ENCODE measurements around the gene FDXR. TPM values are rescaled to one million over a fixed set of nuclear protein-coding genes. Genes with fewer than 3 reads are reported as not detected.
"Not testable (repeated sequence)": the region's sequence is repeated elsewhere in the genome, so short reads cannot be mapped to it uniquely, and the experiment has no call there.

Gene FDXR
- total RNA-seq, 4 donors from 2014 or later, result 4.4 to 5.7 (median 5.2) TPM

DNA sequence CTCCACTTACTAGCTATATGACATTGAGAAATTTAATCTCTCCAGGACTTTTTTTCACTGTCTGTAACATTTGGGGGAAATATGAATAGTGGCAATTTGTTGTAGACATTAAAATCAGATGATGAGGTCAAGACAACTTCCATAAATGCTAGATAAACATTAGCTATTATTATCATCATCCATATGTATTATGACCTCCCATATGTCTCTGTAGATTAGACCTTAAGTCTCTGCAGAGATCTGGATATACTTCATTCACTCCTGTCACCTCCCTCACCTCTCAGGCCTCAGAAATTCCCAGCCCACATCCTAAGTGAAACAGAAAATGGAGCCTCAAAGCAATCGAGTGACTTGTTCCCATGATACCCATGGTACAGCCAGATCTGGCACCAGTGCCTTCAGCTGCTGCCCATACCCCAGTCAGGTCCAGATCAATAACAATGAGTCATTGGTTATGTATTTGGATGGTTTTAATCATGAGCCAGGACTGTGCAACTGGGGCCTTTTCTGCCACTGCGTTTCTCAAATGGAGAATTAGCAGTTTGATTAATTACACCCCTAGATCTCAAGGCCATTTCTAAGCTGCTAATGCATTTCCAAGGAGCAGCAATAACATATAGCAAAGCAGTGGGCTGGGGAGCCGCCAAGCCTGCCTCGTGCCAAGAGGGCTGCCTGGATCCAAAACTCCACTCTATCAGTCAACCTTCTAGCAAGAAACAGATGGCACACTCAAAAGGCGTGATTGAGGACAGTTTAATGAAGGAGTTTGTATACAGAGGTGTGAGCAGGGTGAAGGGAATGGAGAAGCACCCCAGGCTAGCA lies 2.6 kb upstream of the FDXR start:
- DNase-seq (ENCODE audit: low spot score) (no peak), ATAC-seq (ENCODE audit: low FRiP score) (no peak)
- TF ChIP-seq, protein P1, sequence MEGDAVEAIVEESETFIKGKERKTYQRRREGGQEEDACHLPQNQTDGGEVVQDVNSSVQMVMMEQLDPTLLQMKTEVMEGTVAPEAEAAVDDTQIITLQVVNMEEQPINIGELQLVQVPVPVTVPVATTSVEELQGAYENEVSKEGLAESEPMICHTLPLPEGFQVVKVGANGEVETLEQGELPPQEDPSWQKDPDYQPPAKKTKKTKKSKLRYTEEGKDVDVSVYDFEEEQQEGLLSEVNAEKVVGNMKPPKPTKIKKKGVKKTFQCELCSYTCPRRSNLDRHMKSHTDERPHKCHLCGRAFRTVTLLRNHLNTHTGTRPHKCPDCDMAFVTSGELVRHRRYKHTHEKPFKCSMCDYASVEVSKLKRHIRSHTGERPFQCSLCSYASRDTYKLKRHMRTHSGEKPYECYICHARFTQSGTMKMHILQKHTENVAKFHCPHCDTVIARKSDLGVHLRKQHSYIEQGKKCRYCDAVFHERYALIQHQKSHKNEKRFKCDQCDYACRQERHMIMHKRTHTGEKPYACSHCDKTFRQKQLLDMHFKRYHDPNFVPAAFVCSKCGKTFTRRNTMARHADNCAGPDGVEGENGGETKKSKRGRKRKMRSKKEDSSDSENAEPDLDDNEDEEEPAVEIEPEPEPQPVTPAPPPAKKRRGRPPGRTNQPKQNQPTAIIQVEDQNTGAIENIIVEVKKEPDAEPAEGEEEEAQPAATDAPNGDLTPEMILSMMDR (IDR thresholded peaks at IDR 0.05), result no peak

DNA sequence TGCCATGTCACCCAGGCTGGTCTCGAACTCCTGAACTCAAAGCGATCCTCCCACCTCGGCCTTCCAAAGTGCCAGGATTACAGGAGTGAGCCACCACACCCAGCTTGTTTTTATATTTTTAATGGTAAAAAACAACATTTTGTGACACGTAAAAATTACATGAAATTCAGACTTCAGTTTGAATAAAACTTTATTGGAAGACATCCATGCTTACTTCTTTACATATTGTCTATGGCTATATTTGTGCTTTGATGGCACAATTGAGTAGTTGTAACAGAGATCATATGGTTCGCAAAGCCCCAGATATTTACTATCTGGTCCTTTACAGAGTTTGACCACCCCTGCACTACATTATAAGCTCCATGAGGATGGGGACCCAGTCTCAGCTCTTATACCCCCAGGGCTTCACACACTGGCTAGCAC lies 1.8 kb upstream of the FDXR start:
- DNase-seq (ENCODE audit: low spot score), result no peak
- TF ChIP-seq, protein P1 (IDR thresholded peaks at IDR 0.05), result no peak
- ATAC-seq (ENCODE audit: low FRiP score), result no peak

DNA sequence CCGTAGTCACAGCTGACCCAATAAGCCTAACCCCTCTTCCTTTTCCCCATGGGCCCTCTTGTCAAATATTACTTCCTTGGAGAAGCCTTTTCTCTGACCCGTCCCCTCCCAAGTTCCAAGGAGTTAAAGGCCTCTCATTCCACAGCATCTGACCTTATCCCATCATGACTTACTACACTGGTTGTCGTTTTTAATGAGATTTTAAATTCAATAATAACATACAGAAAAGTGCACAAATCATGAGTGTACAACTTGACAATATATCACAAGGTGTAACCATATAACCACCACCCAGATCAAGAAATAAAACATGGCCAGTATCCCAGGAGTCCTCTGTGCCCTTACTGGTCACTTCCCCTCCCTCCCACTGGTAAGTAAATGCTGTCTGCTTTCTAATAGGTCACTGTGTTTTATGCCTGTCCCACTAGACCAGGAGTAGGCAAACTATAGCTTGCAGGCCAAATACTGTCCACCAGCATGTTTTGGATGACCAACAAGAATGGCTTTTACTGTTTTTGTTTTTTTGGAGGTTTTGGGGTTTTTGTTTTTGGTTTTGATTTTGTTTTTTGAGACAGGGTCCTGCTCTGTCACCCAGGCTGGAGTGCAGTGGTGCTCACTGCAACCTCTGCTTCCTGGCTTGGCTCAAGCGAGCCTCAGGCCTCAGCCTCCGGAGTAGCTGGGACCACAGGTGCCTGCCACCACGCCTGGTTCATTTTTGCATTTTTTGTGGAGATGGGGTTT lies 1.2 kb upstream of the FDXR start:
- no peak for ATAC-seq (ENCODE audit: low FRiP score)
- no peak for DNase-seq (ENCODE audit: low spot score)
- TF ChIP-seq, protein P1 (IDR thresholded peaks at IDR 0.05), result no peak

DNA sequence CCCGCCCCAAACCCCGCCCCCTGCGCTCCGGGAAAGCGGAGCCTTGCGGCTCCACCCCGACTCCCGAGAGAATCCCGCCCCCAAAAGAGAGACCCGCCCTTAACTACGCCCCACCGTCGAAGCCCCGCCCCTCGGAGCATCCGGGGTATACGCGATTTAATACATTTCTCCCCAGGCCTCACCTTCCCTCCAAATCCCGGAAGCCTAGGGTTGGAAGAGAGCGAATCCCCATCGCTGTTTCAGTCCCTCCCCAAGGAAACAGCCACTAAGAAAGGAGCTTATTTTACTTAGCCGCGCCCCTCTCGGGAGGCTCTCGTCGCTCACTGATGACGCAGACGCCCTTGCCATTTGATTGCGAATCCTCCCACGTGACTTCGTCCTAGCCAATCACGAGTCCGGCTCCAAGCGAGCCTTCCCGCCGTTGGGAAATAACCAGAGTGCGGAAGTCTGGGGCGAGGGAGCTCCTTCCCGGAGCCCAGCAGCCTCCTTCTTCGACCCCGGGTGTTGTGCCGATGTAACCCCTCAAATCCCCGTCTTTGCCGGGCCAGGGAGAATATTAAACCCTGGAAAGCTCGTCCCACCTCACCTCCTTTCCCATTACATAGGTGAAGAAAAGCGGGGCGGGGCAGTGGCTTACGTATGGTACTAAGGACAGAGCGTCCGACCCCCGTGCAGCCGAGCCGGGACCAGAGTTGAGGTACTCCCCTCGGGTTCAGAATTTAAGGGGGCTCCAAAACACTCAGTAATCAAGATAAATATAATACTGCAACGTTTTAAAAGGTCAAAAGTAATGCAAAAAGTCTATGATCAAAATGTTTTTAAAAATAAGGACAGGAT lies 461 bp upstream of the FDXR start:
- DNase-seq (ENCODE audit: low spot score) (peak; percentile 100), ATAC-seq (ENCODE audit: low FRiP score) (peak; percentile 97)
- TF ChIP-seq, protein P1 (IDR thresholded peaks at IDR 0.05), result no peak

DNA sequence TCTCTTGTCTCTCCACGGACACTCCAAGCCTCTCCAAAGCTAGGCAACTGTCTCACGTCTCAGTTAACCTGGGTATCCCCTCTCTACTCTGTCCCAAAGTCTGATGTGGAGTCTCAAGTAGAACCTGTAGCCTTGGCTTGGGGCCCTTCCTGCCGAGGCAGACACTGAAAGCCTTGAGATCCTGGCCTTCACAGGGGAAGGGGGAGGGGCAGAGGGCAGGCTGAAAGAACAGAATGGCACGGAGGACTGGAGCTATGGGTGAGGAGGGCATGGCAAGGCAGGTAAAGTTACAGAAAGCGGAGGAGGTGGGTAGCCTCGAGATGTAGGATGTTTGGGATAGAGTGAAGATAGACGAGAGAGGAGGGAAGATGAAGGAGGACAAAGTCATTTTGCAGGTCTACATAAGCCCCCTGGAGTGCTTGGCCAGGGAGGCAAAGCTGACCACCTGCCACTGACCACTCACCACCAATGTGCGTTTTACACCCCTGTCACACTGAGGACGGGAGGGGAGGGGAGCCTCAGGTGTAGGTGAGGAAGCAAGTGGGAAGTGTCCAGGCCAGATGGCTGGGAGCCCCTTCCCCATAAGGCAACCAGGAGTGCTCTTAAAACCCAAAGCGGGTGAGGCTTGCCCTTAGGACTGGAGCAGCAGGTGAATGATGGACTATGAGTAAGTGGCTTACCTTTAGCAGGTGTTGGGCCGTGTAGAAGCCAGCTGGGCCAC lies 1.3 kb downstream of the FDXR start:
- ATAC-seq (ENCODE audit: low FRiP score) (no peak), DNase-seq (ENCODE audit: low spot score) (no peak)
- TF ChIP-seq, protein P1 (IDR thresholded peaks at IDR 0.05), result no peak

- DNase-seq (ENCODE audit: low spot score), result peak; percentile 59
- ATAC-seq (ENCODE audit: low FRiP score), result no peak
- TF ChIP-seq, protein P1 (IDR thresholded peaks at IDR 0.05), result no peak
Observed at GRCh38 chr17:74870512-74870911, 2.3 kb downstream of the FDXR start.

DNA sequence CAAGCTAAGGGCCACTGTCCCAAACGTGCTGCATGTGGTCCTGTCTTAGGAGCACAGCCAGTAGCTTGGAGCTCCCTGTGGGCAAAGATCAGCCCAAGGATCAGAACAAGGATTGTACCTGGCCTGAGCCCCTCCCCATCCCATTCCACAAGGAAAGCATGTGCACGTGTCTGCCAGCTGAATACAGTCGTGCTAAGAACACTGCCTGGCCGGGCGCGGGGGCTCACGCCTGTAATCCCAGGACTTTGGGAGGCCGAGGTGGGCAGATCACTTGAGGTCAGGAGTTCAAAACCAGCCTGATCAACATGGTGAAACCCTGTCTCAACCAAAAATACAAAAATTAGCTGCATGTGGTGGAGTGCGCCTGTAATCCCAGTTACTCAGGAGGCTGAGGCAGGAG lies 2.8 kb downstream of the FDXR start:
- DNase-seq (ENCODE audit: low spot score); ATAC-seq (ENCODE audit: low FRiP score): not testable (repeated sequence)
